Lower lobe of right lung (tissue), 2 donors: Measurements from ENCODE around the gene GINS3. TPM values are rescaled to one million over a fixed set of nuclear protein-coding genes. Genes with fewer than 3 reads are reported as not detected.
"Not testable (repeated sequence)": the region's sequence is repeated elsewhere in the genome, so short reads cannot be mapped to it uniquely, and the experiment has no call there.

Experiments used
- ATAC-seq, 2 donors: fragments of 200-7000 bp; cut with Tn5 transposase; one replicate each; pipeline ENCODE4 v1.9.1; 2020 to 2022; ENCODE audit warnings: mild to moderate bottlenecking in 2 of 2, moderate library complexity in 2 of 2
- DNase-seq: peaks from one replicate; pipeline ENCODE4 v3.0.0-alpha.2; 2020
- H3K27ac ChIP-seq: fragments of 200-600 bp; one replicate; pipeline ENCODE4 v1.8.0; 2022
- H3K27me3 ChIP-seq: fragments of 200-600 bp; one replicate; pipeline ENCODE4 v1.8.0; 2022; ENCODE audit warnings: low read depth
- H3K36me3 ChIP-seq: fragments of 200-600 bp; one replicate; pipeline ENCODE4 v1.8.0; 2022; ENCODE audit warnings: mild to moderate bottlenecking
- H3K4me1 ChIP-seq: fragments of 200-600 bp; one replicate; pipeline ENCODE4 v1.8.0; 2022
- H3K4me3 ChIP-seq: fragments of 200-600 bp; one replicate; pipeline ENCODE4 v1.8.0; 2022; ENCODE audit warnings: mild to moderate bottlenecking
- H3K9me3 ChIP-seq: fragments of 200-600 bp; one replicate; pipeline ENCODE4 v1.8.0; 2022
- CTCF ChIP-seq: fragments of 200-600 bp; IDR thresholded peaks from one replicate; pipeline ENCODE4 v1.8.0; 2022; ENCODE audit warnings: antibody characterized with exemption, mild to moderate bottlenecking
- intact Hi-C: fragments of 100-400 bp; cut with DNase I; formaldehyde crosslinking; loops from one replicate; pipeline ENCODE4 v1.11.0; 2022
- total RNA-seq: library from RNA; stranded (reverse); fragmentation: NEBNext Ultra II Directional; extraction: Animal tissue kit (Norgen Biotek cat#: 25700); gene quantifications from one replicate; pipeline ENCODE4 v1.2.1, GENCODE V29; 2021
- donor health status: DM: no; HTN: yes; CAD: no; lungs with severe emphysema.

Gene GINS3
- total RNA-seq, 1 donor from 2014 or later: 2.5 TPM

- H3K36me3 ChIP-seq: no peaks in the 10 kb centered on the region
- peaks cover 7% of the 10 kb centered on the region for H3K4me1 ChIP-seq
- no peak overlapping the region for H3K4me3 ChIP-seq
- no peaks in the 10 kb centered on the region for H3K27me3 ChIP-seq
- ATAC-seq (no peak), DNase-seq (no peak)
- no peak overlapping the region for H3K27ac ChIP-seq
- intact Hi-C loops: no loop called here
- H3K9me3 ChIP-seq: no peaks in the 10 kb centered on the region
- TF ChIP-seq CTCF: no peak
Measured at GRCh38 chr16:58389724-58390123, 2.5 kb upstream of the GINS3 start.

GRCh38 chr16:58393138-58393504 lies 850 bp downstream of the GINS3 start:
- peak overlapping the region; percentile 80 for H3K27ac ChIP-seq
- DNase-seq (no peak), ATAC-seq (peak in 1 of 2 donors; percentile 5)
- intact Hi-C loops: no loop called here
- peak overlapping the region; percentile 96 for H3K4me3 ChIP-seq
- no peaks in the 10 kb centered on the region for H3K36me3 ChIP-seq
- H3K27me3 ChIP-seq: no peaks in the 10 kb centered on the region
- no peak for TF ChIP-seq CTCF
- no peaks in the 10 kb centered on the region for H3K9me3 ChIP-seq
- H3K4me1 ChIP-seq: peaks cover 7% of the 10 kb centered on the region

GRCh38 chr16:58396897-58397296 lies 4.6 kb downstream of the GINS3 start:
- H3K27me3 ChIP-seq, H3K9me3 ChIP-seq, intact Hi-C loops, DNase-seq, H3K4me1 ChIP-seq, H3K4me3 ChIP-seq, H3K36me3 ChIP-seq, ATAC-seq, H3K27ac ChIP-seq: not testable (repeated sequence)

- DNase-seq: no peak
- Histone ChIP-seq H3K4me3 (no peak overlapping the region), H3K36me3 (no peaks in the 10 kb centered on the region), H3K9me3 (no peaks in the 10 kb centered on the region), H3K27me3 (no peaks in the 10 kb centered on the region), H3K4me1 (no peaks in the 10 kb centered on the region), H3K27ac (no peak overlapping the region)
- no peak for ATAC-seq
- intact Hi-C loops: no loop called here
- no peak for TF ChIP-seq CTCF
Measured at GRCh38 chr16:58399718-58400633, 7.7 kb downstream of the GINS3 start.

GRCh38 chr16:58401305-58401704 lies 9.0 kb downstream of the GINS3 start:
- H3K27ac ChIP-seq, intact Hi-C loops, ATAC-seq: not testable (repeated sequence)

GRCh38 chr16:58402796-58403195 lies 10.5 kb downstream of the GINS3 start:
- intact Hi-C loops: no loop called here
- Histone ChIP-seq H3K27ac (no peak overlapping the region), H3K4me1 (no peaks in the 10 kb centered on the region), H3K9me3 (no peaks in the 10 kb centered on the region), H3K27me3 (no peaks in the 10 kb centered on the region), H3K36me3 (no peaks in the 10 kb centered on the region), H3K4me3 (no peak overlapping the region)
- no peak for TF ChIP-seq CTCF
- DNase-seq: no peak
- no peak for ATAC-seq

More at GRCh38 chr16:58401305-58401704, 9.0 kb downstream of the GINS3 start:
- not testable (repeated sequence) for H3K4me1 ChIP-seq, H3K27me3 ChIP-seq, H3K4me3 ChIP-seq, H3K36me3 ChIP-seq, H3K9me3 ChIP-seq, DNase-seq
